ENCODE measurements around the gene ATP8A1.

GRCh38 chr4:42513748-42514492, 143.0 kb downstream of the ATP8A1 start:
- no peak for TF ChIP-seq NR2C2 (CRISPR knock-in tag; IDR thresholded peaks at IDR 0.05)
- no peak for TF ChIP-seq CTCF (IDR thresholded peaks at IDR 0.05)
- TF ChIP-seq ATF3 (CRISPR knock-in tag; conservative IDR thresholded peaks at IDR 0.05): no peak
- no peak for TF ChIP-seq CBFB (CRISPR knock-in tag; IDR thresholded peaks at IDR 0.05; ENCODE audit: low read depth)
- no peak for TF ChIP-seq JUN (CRISPR knock-in tag; IDR thresholded peaks at IDR 0.05)
- no peak for TF ChIP-seq USF2 (CRISPR knock-in tag; IDR thresholded peaks at IDR 0.05)
- no peak for TF ChIP-seq E2F5 (CRISPR knock-in tag; IDR thresholded peaks at IDR 0.05)
- TF ChIP-seq ATF6 (CRISPR knock-in tag; IDR thresholded peaks at IDR 0.05): no peak
- no peak for TF ChIP-seq GABPB1 (CRISPR knock-in tag; IDR thresholded peaks at IDR 0.05)
- no peak for TF ChIP-seq OVOL2 (CRISPR knock-in tag; IDR thresholded peaks at IDR 0.05; ENCODE audit: borderline replicate concordance)
- TF ChIP-seq NFE2L1 (CRISPR knock-in tag; IDR thresholded peaks at IDR 0.05): no peak
- TF ChIP-seq NFYB (CRISPR knock-in tag; conservative IDR thresholded peaks at IDR 0.05; ENCODE audit: low read depth): no peak
